WTC11 (cell line): Measurements from ENCODE around the gene GCSAM. TPM values are rescaled to one million over a fixed set of nuclear protein-coding genes. Genes with fewer than 3 reads are reported as not detected.

Experiments used
- ATAC-seq: fragments of 200-7000 bp; cut with Tn5 transposase; 2 replicates; pipeline ENCODE4 v1.10.0; 2021; ENCODE audit warnings: mild to moderate bottlenecking, moderate library complexity
- CTCF ChIA-PET: fragments of 300-600 bp; sonication (Branson Sonifier 250); formaldehyde crosslinking; loops from one replicate; lab custom pipeline; 2021; ENCODE audit warnings: antibody characterized with exemption; lab: Charles Lee
- POLR2A ChIA-PET: fragments of 350-600 bp; sonication (Branson Sonifier 250); formaldehyde crosslinking; loops from one replicate; lab custom pipeline; 2021; ENCODE audit warnings: antibody characterized with exemption; lab: Charles Lee
- DNase-seq: peaks from one replicate; pipeline ENCODE4 v3.0.0; 2021; ENCODE audit warnings: low spot score
- H3K27ac Mint-ChIP-seq: 2 replicates; pipeline ENCODE4 v1.8.0; 2021; ENCODE audit warnings: mixed read lengths
- H3K27me3 Mint-ChIP-seq: 2 replicates; pipeline ENCODE4 v1.8.0; 2021; ENCODE audit warnings: low read depth, mild to moderate bottlenecking, moderate library complexity, mixed read lengths
- H3K36me3 Mint-ChIP-seq: 2 replicates; pipeline ENCODE4 v1.8.0; 2021; ENCODE audit warnings: mixed read lengths
- H3K4me1 Mint-ChIP-seq: 2 replicates; pipeline ENCODE4 v1.8.0; 2022; ENCODE audit warnings: mixed read lengths
- H3K4me3 Mint-ChIP-seq: 2 replicates; pipeline ENCODE4 v1.8.0; 2021; ENCODE audit warnings: mild to moderate bottlenecking, moderate library complexity, mixed read lengths
- H3K9me3 Mint-ChIP-seq: 2 replicates; pipeline ENCODE4 v1.8.0; 2021; ENCODE audit warnings: mixed read lengths
- CDX4 ChIP-seq: fragments of 250-450 bp; sonication (Bioruptor Pico); IDR thresholded peaks from 2 replicates; pipeline ENCODE4 v1.9.0; 2021; ENCODE audit warnings: moderate library complexity, mild to moderate bottlenecking, inconsistent platforms, borderline replicate concordance
- CREB1 ChIP-seq: sonication (generic); formaldehyde crosslinking; IDR thresholded peaks from 2 replicates; pipeline ENCODE4 v1.8.0; 2023; ENCODE audit warnings: mild to moderate bottlenecking, missing genetic modification reagents
- ELF4 ChIP-seq: sonication (generic); formaldehyde crosslinking; IDR thresholded peaks from 2 replicates; pipeline ENCODE4 v1.8.1; 2022; ENCODE audit warnings: low read depth, mild to moderate bottlenecking, moderate library complexity, missing genetic modification reagents
- ERG ChIP-seq: fragments of 250-450 bp; sonication (Bioruptor Pico); IDR thresholded peaks from 2 replicates; pipeline ENCODE4 v1.8.0; 2021; ENCODE audit warnings: mild to moderate bottlenecking
- GRHL2 ChIP-seq: fragments of 250-450 bp; sonication (Bioruptor Pico); IDR thresholded peaks from 2 replicates; pipeline ENCODE4 v1.8.0; 2022; ENCODE audit warnings: mild to moderate bottlenecking, moderate library complexity; ENCODE audit not compliant: insufficient replicate concordance, severe bottlenecking
- MXD4 ChIP-seq: fragments of 250-450 bp; sonication (Bioruptor Pico); IDR thresholded peaks from 2 replicates; pipeline ENCODE4 v1.8.0; 2021; ENCODE audit warnings: mild to moderate bottlenecking, moderate library complexity, borderline replicate concordance
- MYBL2 ChIP-seq: sonication (generic); formaldehyde crosslinking; IDR thresholded peaks from 2 replicates; pipeline ENCODE4 v1.8.1; 2023; ENCODE audit warnings: mild to moderate bottlenecking, moderate library complexity, missing genetic modification reagents
- NFYB ChIP-seq: sonication (generic); formaldehyde crosslinking; conservative IDR thresholded peaks from 2 replicates; pipeline ENCODE4 v1.8.0; 2022; ENCODE audit warnings: low read depth, missing genetic modification reagents
- PRRX2 ChIP-seq: fragments of 250-450 bp; sonication (Bioruptor Pico); IDR thresholded peaks from 2 replicates; pipeline ENCODE4 v1.8.0; 2021; ENCODE audit warnings: mild to moderate bottlenecking
- SP1 ChIP-seq: sonication (generic); formaldehyde crosslinking; conservative IDR thresholded peaks from 2 replicates; pipeline ENCODE4 v1.8.1; 2022; ENCODE audit warnings: missing genetic modification reagents
- TEAD1 ChIP-seq: sonication (generic); formaldehyde crosslinking; IDR thresholded peaks from 2 replicates; pipeline ENCODE4 v1.8.0; 2022; ENCODE audit warnings: mild to moderate bottlenecking, missing genetic modification reagents
- TEAD4 ChIP-seq: sonication (generic); formaldehyde crosslinking; IDR thresholded peaks from 2 replicates; pipeline ENCODE4 v1.8.0; 2022; ENCODE audit warnings: mild to moderate bottlenecking, missing genetic modification reagents
- ZNF512 ChIP-seq: sonication (generic); formaldehyde crosslinking; IDR thresholded peaks from 2 replicates; pipeline ENCODE4 v1.8.1; 2022; ENCODE audit warnings: missing genetic modification reagents, borderline replicate concordance
- total RNA-seq: library from RNA; stranded (reverse); gene quantifications from 3 replicates; pipeline ENCODE4 v1.2.3, GENCODE V29; 2021

The GCSAM gene
- total RNA-seq, 1 experiment from 2014 or later: 0.17 TPM

GRCh38 chr3:112122870-112123269 lies 10.2 kb downstream of the GCSAM start (continued):
- TF ChIP-seq CDX4 (CRISPR knock-in tag) (no peak), NFYB (CRISPR knock-in tag) (no peak)

- POLR2A ChIA-PET: no interaction called here
- no peak for ATAC-seq
- H3K4me3 Mint-ChIP-seq: no peak overlapping the region
These were observed 11.2 kb downstream of the GCSAM start for GRCh38 chr3:112121577-112122547.

GRCh38 chr3:112119962-112120836 lies 12.8 kb downstream of the GCSAM start:
- H3K9me3 Mint-ChIP-seq: no peaks in the 10 kb centered on the region
- H3K4me1 Mint-ChIP-seq: peaks cover 26% of the 10 kb centered on the region
- CTCF ChIA-PET: no interaction called here
- no peak overlapping the region for H3K4me3 Mint-ChIP-seq
- ATAC-seq: peak; percentile 63
- DNase-seq: no peak
- no peaks in the 10 kb centered on the region for H3K27me3 Mint-ChIP-seq
- peaks cover 13% of the 10 kb centered on the region; the same call in 1 of the 2 replicates for H3K36me3 Mint-ChIP-seq
- TF ChIP-seq ELF4 (CRISPR knock-in tag) (no peak), TEAD4 (CRISPR knock-in tag) (no peak), SP1 (CRISPR knock-in tag) (no peak), MYBL2 (CRISPR knock-in tag) (no peak), MXD4 (CRISPR knock-in tag) (no peak), CREB1 (CRISPR knock-in tag) (no peak), GRHL2 (CRISPR knock-in tag) (no peak)
- H3K27ac Mint-ChIP-seq: peak overlapping the region; percentile 73
- POLR2A ChIA-PET: no interaction called here

More at GRCh38 chr3:112121577-112122547, 11.2 kb downstream of the GCSAM start:
- Mint-ChIP-seq H3K36me3 (peaks cover 11% of the 10 kb centered on the region; the same call in 1 of the 2 replicates), H3K4me1 (peaks cover 43% of the 10 kb centered on the region)
- TF ChIP-seq TEAD1 (no peak), ZNF512 (CRISPR knock-in tag) (no peak), ERG (no peak), PRRX2 (CRISPR knock-in tag) (no peak)
- TF ChIP-seq, all 79 proteins: peak for 0
- H3K9me3 Mint-ChIP-seq: no peaks in the 10 kb centered on the region
- DNase-seq: no peak
- CTCF ChIA-PET: interaction anchor here (1.6 kb wide), 1 partner anchor 10 kb away, joined by 6 read pairs; no protein-coding TSS in a partner anchor
- no peaks in the 10 kb centered on the region for H3K27me3 Mint-ChIP-seq
- H3K27ac Mint-ChIP-seq: no peak overlapping the region
